GM12878 (cell line): ENCODE measurements around the gene GMDS. TPM values are rescaled to one million over a fixed set of nuclear protein-coding genes. Genes with fewer than 3 reads are reported as not detected.

Experiments used
- ATAC-seq: fragments of 200-7000 bp; cut with Tn5 transposase; 3 replicates; pipeline ENCODE4 v1.9.1; 2020; ENCODE audit warnings: mild to moderate bottlenecking, moderate library complexity
- BruUV-seq: library from RNA; stranded (reverse); fragments of 400-500 nt; replicated peaks from 2 replicates; lab custom pipeline; 2021; lab: Mats Ljungman, UMichigan
- CTCF ChIA-PET: fragments of 300-600 bp; sonication (Branson Sonifier 250); formaldehyde crosslinking; extraction: SDS; loops from one replicate; lab custom pipeline; 2021; ENCODE audit warnings: inconsistent platforms; lab: Yijun Ruan, JAX
- POLR2A ChIA-PET: fragments of 350-600 bp; formaldehyde crosslinking; extraction: SDS; loops from one replicate; lab custom pipeline; 2021; ENCODE audit warnings: inconsistent platforms; lab: Charles Lee
- RAD21 ChIA-PET: fragments of 300-600 bp; sonication (Branson Sonifier 250); formaldehyde crosslinking; loops from one replicate; lab custom pipeline; 2023; ENCODE audit warnings: antibody characterized with exemption; ENCODE audit not compliant: unreplicated experiment; lab: Charles Lee
- SMC1A ChIA-PET: fragments of 300-600 bp; sonication (Branson Sonifier 250); formaldehyde crosslinking; loops from one replicate; lab custom pipeline; 2023; ENCODE audit not compliant: unreplicated experiment, uncharacterized antibody; lab: Charles Lee
- DNase-seq: peaks from one replicate; pipeline ENCODE4 v3.0.0-alpha.2; 2011; ENCODE audit warnings: low read depth, low spot score
- FAIRE-seq: peaks from 3 replicates; lab custom pipeline; 2011; peaks lifted over from hg19 to GRCh38; lab: Jason Lieb, UNC
- H2AFZ ChIP-seq: 2 replicates; pipeline ENCODE4 v1.6.0; 2011; ENCODE audit warnings: low read depth, low read length, control low read depth; ENCODE audit not compliant: control insufficient read depth
- H3K27ac ChIP-seq: 2 replicates; pipeline ENCODE4 v1.5.1; 2011; ENCODE audit warnings: control low read depth; ENCODE audit not compliant: control insufficient read depth, insufficient read depth
- H3K27me3 ChIP-seq, 2 experiments: replicated peaks in 1 of 2; 2 replicates each; pipeline versions ENCODE4 v1.6.0 to v1.6.1; 2011; ENCODE audit warnings: low read length in 1 of 2; ENCODE audit not compliant: control insufficient read depth in 2 of 2, insufficient read depth in 2 of 2
- H3K36me3 ChIP-seq, 2 experiments: 2 replicates each; pipeline ENCODE4 v1.5.1; 2011; ENCODE audit warnings: low read length in 1 of 2; ENCODE audit not compliant: control insufficient read depth in 2 of 2, insufficient read depth in 2 of 2
- H3K4me1 ChIP-seq: 2 replicates; pipeline ENCODE4 v1.6.1; 2011; ENCODE audit warnings: mild to moderate bottlenecking, low read length, moderate library complexity, mixed read lengths; ENCODE audit not compliant: control insufficient read depth, insufficient read depth
- H3K4me2 ChIP-seq: 2 replicates; pipeline ENCODE4 v1.6.0; 2011; ENCODE audit warnings: control low read depth; ENCODE audit not compliant: control insufficient read depth, insufficient read depth
- H3K4me3 ChIP-seq: fragments of 200-600 bp; sonication (generic); 2 replicates; pipeline ENCODE4 v1.5.1; 2016
- H3K79me2 ChIP-seq: 2 replicates; pipeline ENCODE4 v1.6.0; 2011; ENCODE audit warnings: low read length; ENCODE audit not compliant: control insufficient read depth, insufficient read depth
- H3K9ac ChIP-seq: 2 replicates; pipeline ENCODE4 v1.8.0; 2011; ENCODE audit warnings: low read length, control low read depth, mixed read lengths; ENCODE audit not compliant: control insufficient read depth, insufficient read depth
- H3K9me3 ChIP-seq: replicated peaks from 3 replicates; pipeline ENCODE4 v1.5.1; 2011; ENCODE audit warnings: mild to moderate bottlenecking, low read length; ENCODE audit not compliant: control insufficient read depth, insufficient read depth
- H4K20me1 ChIP-seq: 2 replicates; pipeline ENCODE4 v1.6.0; 2011; ENCODE audit not compliant: control insufficient read depth, insufficient read depth
- BMI1 ChIP-seq: fragments of 450-650 bp; IDR thresholded peaks from 2 replicates; pipeline ENCODE4 v1.6.1; 2016; ENCODE audit warnings: mild to moderate bottlenecking, moderate library complexity, borderline replicate concordance
- ELK1 ChIP-seq: IDR thresholded peaks from 2 replicates; pipeline ENCODE4 v1.6.1; 2012; ENCODE audit warnings: low read depth, low read length, improper control_type of control experiment
- GABPA ChIP-seq: IDR thresholded peaks from 2 replicates; pipeline ENCODE4 v1.6.1; 2014; ENCODE audit warnings: antibody characterized with exemption, low read depth, mild to moderate bottlenecking, inconsistent platforms
- HDAC6 ChIP-seq: fragments of 200-600 bp; sonication (generic); IDR thresholded peaks from one replicate; pipeline ENCODE4 v1.8.0; 2017; ENCODE audit warnings: antibody characterized with exemption; ENCODE audit not compliant: unreplicated experiment
- HDGF ChIP-seq: fragments of 450-650 bp; IDR thresholded peaks from 2 replicates; pipeline ENCODE4 v1.6.1; 2016; ENCODE audit warnings: antibody characterized with exemption
- KAT2A ChIP-seq: conservative IDR thresholded peaks from 2 replicates; pipeline ENCODE4 v1.6.1; 2011; ENCODE audit warnings: low read depth, low read length; ENCODE audit not compliant: control insufficient read depth
- KLF5 ChIP-seq: fragments of 450-650 bp; IDR thresholded peaks from 2 replicates; pipeline ENCODE4 v1.6.1; 2014; ENCODE audit warnings: mild to moderate bottlenecking; ENCODE audit not compliant: partially characterized antibody
- NFYB ChIP-seq: IDR thresholded peaks from 2 replicates; pipeline ENCODE4 v1.6.1; 2011; ENCODE audit warnings: low read depth, mild to moderate bottlenecking, low read length, improper control_type of control experiment, moderate library complexity; ENCODE audit not compliant: insufficient read depth
- NR2F1 ChIP-seq: fragments of 450-650 bp; conservative IDR thresholded peaks from 2 replicates; pipeline ENCODE4 v1.6.1; 2017; ENCODE audit warnings: mild to moderate bottlenecking
- PAX5 ChIP-seq: IDR thresholded peaks from 2 replicates; pipeline ENCODE4 v1.6.1; 2011; ENCODE audit warnings: low read depth, low read length, borderline replicate concordance
- SP1 ChIP-seq: IDR thresholded peaks from one replicate; pipeline ENCODE4 v1.6.1; 2011; ENCODE audit warnings: low read depth, low read length
- STAT3 ChIP-seq: IDR thresholded peaks from 2 replicates; pipeline ENCODE4 v1.6.1; 2011; ENCODE audit warnings: low read depth, low read length, improper control_type of control experiment
- TCF3 ChIP-seq: IDR thresholded peaks from 2 replicates; pipeline ENCODE4 v1.6.1; 2012; ENCODE audit warnings: low read depth, mild to moderate bottlenecking, low read length, borderline replicate concordance; ENCODE audit not compliant: insufficient read depth
- ZBED1 ChIP-seq: IDR thresholded peaks from 2 replicates; pipeline ENCODE4 v1.6.1; 2016; ENCODE audit warnings: borderline replicate concordance
- WGBS: methylation state at CpG from one replicate; pipeline ENCODE4 v1.1.6; 2016; ENCODE audit warnings: low lambda C conversion rate; ENCODE audit not compliant: insufficient replicate concordance, insufficient coverage; ENCODE audit errors: missing lambda C conversion rate; 5-methylcytosine and 5-hydroxymethylcytosine counted together
- in situ Hi-C: fragments of 300-500 bp; cut with MboI; formaldehyde crosslinking; loops from 9 replicates; pipeline ENCODE4 v1.14.3; 2018; ENCODE audit warnings: mixed read lengths
- intact Hi-C: fragments of 100-400 bp; cut with micrococcal nuclease; formaldehyde crosslinking; loops from one replicate; pipeline ENCODE4 v1.14.2; 2022; ENCODE audit not compliant: unreplicated experiment
- polyA plus RNA-seq, 11 experiments: library from polyadenylated mRNA; depleted of rRNA in 4 of 11; unstranded in 6 of 11; stranded (reverse) in 5 of 11; fragments of >200 nt; fragmentation: Nextera tagmentation in 4 of 11; fragmentation: Illumina TruSeq in 1 of 11; extraction: Ambion mirVana in 4 of 11; extraction: Trizol in 1 of 11; gene quantifications; 1 replicate in 1 of 11; 2 replicates in 10 of 11; pipeline versions ENCODE4 v1.2.1 to v1.2.3, GENCODE V29; 2011 to 2016; ENCODE audit warnings: inconsistent platforms in 2 of 11, missing spikeins in 2 of 11, low read depth in 1 of 11
- total RNA-seq, 4 experiments: library from RNA; depleted of rRNA in 3 of 4; stranded (reverse); fragments of >200 nt in 3 of 4; fragmentation: Illumina TruSeq in 1 of 4; extraction: Trizol in 1 of 4; gene quantifications; 2 replicates each; pipeline versions ENCODE4 v1.2.1 to v1.2.3, GENCODE V29; 2013 to 2021
- TF ChIP-seq, protein P1 (sequence below): fragments of 450-650 bp; IDR thresholded peaks from 2 replicates; pipeline ENCODE4 v1.6.1; 2017; ENCODE audit warnings: antibody characterized with exemption, mild to moderate bottlenecking, moderate library complexity
- TF ChIP-seq, protein P2 (sequence below), 3 experiments: IDR thresholded peaks in 2 of 3; conservative IDR thresholded peaks in 1 of 3; 2 replicates each; pipeline ENCODE4 v1.5.1; 2011; ENCODE audit warnings: low read depth in 3 of 3, low read length in 3 of 3, mild to moderate bottlenecking in 3 of 3, control low read depth in 2 of 3, moderate library complexity in 2 of 3, inconsistent platforms in 1 of 3, mixed read lengths in 1 of 3; ENCODE audit not compliant: control insufficient read depth in 2 of 3, insufficient read depth in 1 of 3; ENCODE audit errors: extremely low read depth in 1 of 3

The GMDS gene
- total and polyA plus RNA-seq, 10 of the 15 experiments (the other 5 are each of a cell fraction or from before 2014, with no cell fraction given) = 0.61 to 53.8 (median 29.3) TPM

- no peak for ATAC-seq
- no peak overlapping the region for H3K4me2 ChIP-seq
- intact Hi-C loops = no loop called here
- TF ChIP-seq NFYB (no peak), HDAC6 (no peak), KAT2A (no peak), BMI1 (no peak), GABPA (no peak), NR2F1 (no peak), PAX5 (no peak), HDGF (no peak), SP1 (no peak), ELK1 (no peak), TCF3 (no peak), KLF5 (no peak), STAT3 (no peak), ZBED1 (no peak)
- TF ChIP-seq, protein P1, sequence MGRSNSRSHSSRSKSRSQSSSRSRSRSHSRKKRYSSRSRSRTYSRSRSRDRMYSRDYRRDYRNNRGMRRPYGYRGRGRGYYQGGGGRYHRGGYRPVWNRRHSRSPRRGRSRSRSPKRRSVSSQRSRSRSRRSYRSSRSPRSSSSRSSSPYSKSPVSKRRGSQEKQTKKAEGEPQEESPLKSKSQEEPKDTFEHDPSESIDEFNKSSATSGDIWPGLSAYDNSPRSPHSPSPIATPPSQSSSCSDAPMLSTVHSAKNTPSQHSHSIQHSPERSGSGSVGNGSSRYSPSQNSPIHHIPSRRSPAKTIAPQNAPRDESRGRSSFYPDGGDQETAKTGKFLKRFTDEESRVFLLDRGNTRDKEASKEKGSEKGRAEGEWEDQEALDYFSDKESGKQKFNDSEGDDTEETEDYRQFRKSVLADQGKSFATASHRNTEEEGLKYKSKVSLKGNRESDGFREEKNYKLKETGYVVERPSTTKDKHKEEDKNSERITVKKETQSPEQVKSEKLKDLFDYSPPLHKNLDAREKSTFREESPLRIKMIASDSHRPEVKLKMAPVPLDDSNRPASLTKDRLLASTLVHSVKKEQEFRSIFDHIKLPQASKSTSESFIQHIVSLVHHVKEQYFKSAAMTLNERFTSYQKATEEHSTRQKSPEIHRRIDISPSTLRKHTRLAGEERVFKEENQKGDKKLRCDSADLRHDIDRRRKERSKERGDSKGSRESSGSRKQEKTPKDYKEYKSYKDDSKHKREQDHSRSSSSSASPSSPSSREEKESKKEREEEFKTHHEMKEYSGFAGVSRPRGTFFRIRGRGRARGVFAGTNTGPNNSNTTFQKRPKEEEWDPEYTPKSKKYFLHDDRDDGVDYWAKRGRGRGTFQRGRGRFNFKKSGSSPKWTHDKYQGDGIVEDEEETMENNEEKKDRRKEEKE = no peak
- TF ChIP-seq, protein P2, sequence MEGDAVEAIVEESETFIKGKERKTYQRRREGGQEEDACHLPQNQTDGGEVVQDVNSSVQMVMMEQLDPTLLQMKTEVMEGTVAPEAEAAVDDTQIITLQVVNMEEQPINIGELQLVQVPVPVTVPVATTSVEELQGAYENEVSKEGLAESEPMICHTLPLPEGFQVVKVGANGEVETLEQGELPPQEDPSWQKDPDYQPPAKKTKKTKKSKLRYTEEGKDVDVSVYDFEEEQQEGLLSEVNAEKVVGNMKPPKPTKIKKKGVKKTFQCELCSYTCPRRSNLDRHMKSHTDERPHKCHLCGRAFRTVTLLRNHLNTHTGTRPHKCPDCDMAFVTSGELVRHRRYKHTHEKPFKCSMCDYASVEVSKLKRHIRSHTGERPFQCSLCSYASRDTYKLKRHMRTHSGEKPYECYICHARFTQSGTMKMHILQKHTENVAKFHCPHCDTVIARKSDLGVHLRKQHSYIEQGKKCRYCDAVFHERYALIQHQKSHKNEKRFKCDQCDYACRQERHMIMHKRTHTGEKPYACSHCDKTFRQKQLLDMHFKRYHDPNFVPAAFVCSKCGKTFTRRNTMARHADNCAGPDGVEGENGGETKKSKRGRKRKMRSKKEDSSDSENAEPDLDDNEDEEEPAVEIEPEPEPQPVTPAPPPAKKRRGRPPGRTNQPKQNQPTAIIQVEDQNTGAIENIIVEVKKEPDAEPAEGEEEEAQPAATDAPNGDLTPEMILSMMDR (IDR thresholded peaks at IDR 0.05 in 2 of 3, conservative IDR thresholded peaks at IDR 0.05 in 1 of 3; ENCODE audit: control insufficient read depth in 2 of 3, extremely low read depth in 1 of 3, insufficient read depth in 1 of 3, low read depth in 3 of 3, low read length in 3 of 3) = no peak
These were observed 600.8 kb downstream of the GMDS start for GRCh38 chr6:1644516-1645060.

More at GRCh38 chr6:1644516-1645060, 600.8 kb downstream of the GMDS start:
- no peak overlapping the region for H3K4me3 ChIP-seq
- in situ Hi-C loops = no loop called here
- no peaks in the 10 kb centered on the region for H3K9me3 ChIP-seq
- no peak for DNase-seq
- H3K9ac ChIP-seq = no peak overlapping the region
- RAD21 ChIA-PET = no interaction called here
- POLR2A ChIA-PET = interaction anchor here (0.6 kb wide), 1 partner anchor 548 kb away, joined by 4 read pairs; no protein-coding TSS in a partner anchor
- BruUV-seq = no TSS peak
- SMC1A ChIA-PET = no interaction called here
- H3K27me3 ChIP-seq = no peaks in the 10 kb centered on the region
- no peak overlapping the region for H3K27ac ChIP-seq
- WGBS = 66% methylated on average over 10 of the region's 12 CpGs
- no peaks in the 10 kb centered on the region for H3K36me3 ChIP-seq
- CTCF ChIA-PET = interaction anchor here (0.6 kb wide), 1 partner anchor 15 kb away, joined by 3 read pairs; no protein-coding TSS in a partner anchor
- no peaks in the 10 kb centered on the region for H3K4me1 ChIP-seq
- no peak overlapping the region for H2AFZ ChIP-seq
- no peak for FAIRE-seq
- H4K20me1 ChIP-seq = no peaks in the 10 kb centered on the region
- H3K79me2 ChIP-seq = no peaks in the 10 kb centered on the region
